DMS53 (cell line): ENCODE data around the gene KLK3.

Experiments
- DNase-seq: peaks from one replicate; lab custom pipeline; 2025; lab: John Stamatoyannopoulos, UW

KLK3 gene

GRCh38 chr19:50898018-50898417, 43.3 kb downstream of the KLK3 start:
- no peak for DNase-seq

- no peak for DNase-seq
These were observed 44.9 kb downstream of the KLK3 start for GRCh38 chr19:50899569-50899968.

- no peak for DNase-seq
These were observed 47.9 kb downstream of the KLK3 start for GRCh38 chr19:50902640-50903039.

DNA sequence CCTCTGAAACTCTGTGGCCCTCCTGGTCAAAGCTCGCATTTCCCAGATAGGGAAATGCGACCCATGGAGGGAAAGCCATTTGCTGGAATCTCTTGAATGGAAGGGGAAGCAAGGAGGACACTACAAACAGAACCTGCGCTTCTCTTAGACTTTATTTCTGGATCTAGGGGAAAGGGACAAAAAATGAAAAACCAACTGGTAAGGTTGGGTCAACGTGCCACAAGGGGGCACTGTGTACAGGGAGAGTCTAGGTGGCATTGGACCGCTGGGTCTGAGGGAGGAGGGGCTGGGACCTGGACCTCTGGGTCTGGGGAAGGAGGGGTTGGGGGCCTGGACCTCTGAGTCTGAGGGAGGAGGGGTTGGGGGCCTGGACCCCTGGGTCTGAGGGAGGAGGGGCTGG, 51.5 kb downstream of the KLK3 start:
- DNase-seq = peak; percentile 63

DNA sequence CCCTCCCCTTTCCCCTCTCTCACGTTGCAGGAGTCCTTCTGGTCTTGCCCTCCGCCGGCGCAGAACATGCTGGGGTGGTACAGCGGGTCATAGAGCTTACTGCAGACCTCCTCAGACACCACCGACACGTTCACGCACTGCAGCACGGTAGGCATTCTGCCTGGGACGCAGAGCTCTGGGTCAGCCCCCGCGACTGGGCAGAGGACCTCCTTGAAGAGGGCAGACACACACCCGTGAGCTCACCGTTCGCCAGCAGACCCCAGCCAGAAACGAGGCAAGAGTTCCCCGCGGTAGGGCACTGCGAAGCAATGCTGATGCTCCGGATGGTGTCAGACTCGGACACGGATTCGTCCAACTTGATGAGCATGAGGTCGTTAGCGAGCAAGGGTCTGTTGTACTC, 53.6 kb downstream of the KLK3 start:
- no peak for DNase-seq

- peak; percentile 85 for DNase-seq
These were observed 54.7 kb downstream of the KLK3 start for GRCh38 chr19:50909240-50910070.
